Eye (tissue), 1 donor: Measurements from ENCODE around the gene RDH16.
"Not testable (repeated sequence)": the region's sequence is repeated elsewhere in the genome, so short reads cannot be mapped to it uniquely, and the experiment has no call there.

Experiments used
- DNase-seq: peaks from one replicate; pipeline ENCODE4 v3.0.0-alpha.2; 2015

The RDH16 gene

GRCh38 chr12:56988207-56988739 lies 30.9 kb upstream of the RDH16 start:
- DNase-seq: no peak

DNA sequence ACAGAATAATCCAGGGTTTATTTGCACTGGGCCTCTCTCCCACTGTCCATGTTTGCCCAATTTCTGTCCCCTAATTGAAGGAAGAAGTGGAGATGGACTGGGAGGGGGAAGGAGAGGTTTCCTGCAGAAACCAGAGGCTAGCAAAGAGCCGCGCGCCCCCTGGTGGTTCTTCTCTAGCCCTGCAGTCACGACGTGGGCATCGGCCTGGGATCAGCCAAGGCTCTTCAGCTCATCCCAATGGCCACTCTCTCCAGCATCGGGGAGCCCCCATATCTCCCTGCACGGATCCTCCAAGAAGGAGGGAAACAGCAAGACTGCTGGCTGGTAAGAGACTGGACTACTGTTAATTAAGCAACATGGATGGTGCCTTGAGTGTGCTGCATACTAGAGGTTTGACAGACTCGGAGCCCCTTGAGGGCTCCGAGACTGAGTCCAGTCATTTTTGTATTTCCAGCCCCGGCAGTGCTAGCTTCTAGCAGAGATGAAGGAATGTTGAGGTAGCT lies 30.2 kb upstream of the RDH16 start:
- peak; percentile 92 for DNase-seq

- no peak for DNase-seq
These were observed 29.6 kb upstream of the RDH16 start for GRCh38 chr12:56987011-56987410.

- not testable (repeated sequence) for DNase-seq
These were observed 28.3 kb upstream of the RDH16 start for GRCh38 chr12:56985714-56986113.

DNA sequence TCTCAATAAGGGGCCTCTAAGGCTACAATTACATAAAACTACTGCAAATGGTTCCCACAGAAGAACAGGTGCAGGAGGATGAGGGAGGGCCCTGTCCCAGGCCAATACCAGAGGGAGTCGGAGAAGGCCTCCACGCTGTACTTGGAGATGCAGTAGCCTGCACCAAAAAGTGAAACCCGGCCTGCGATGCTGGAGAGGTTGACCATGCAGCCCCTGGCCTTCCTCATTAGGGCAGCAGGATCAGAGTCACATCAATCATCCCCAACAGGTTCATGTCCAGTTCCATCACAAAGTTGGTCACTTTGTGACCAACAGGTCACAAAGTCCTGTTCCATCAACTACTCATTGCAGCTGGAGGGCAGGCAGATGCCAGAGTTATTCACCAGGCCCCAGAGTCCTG lies 26.0 kb upstream of the RDH16 start:
- no peak for DNase-seq

DNA sequence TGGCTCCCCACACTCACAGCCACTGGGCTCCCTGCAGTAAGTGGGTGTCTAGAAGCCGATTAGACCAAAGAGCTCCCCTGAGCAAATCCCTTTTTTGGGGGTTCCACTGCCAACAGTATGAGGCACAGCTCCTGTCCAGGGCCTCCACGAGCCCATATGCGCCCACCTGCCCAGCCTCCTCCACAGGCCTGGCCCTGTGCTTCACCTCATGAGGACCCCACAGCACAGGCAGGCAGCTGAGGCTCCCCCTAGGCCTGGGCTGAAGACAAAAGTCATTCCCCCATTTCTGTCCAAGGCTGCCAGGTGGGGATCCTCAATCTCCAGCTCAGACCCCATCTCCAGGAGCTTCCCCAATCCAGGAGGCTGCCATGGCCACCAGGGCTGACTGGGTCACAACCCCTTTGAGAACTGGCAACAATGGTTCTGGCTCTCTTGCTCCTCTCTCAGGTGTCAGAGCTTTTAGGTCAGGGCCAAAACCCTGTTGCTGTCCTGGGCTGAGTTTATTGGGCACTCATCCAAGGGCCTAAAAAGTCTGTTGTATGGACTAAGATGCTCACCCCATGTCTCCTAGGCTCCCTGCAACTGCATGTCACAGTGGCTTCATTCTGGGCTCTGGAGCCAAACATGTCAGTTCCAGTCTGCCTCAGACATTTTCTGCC lies 25.3 kb upstream of the RDH16 start:
- DNase-seq: not testable (repeated sequence)

DNA sequence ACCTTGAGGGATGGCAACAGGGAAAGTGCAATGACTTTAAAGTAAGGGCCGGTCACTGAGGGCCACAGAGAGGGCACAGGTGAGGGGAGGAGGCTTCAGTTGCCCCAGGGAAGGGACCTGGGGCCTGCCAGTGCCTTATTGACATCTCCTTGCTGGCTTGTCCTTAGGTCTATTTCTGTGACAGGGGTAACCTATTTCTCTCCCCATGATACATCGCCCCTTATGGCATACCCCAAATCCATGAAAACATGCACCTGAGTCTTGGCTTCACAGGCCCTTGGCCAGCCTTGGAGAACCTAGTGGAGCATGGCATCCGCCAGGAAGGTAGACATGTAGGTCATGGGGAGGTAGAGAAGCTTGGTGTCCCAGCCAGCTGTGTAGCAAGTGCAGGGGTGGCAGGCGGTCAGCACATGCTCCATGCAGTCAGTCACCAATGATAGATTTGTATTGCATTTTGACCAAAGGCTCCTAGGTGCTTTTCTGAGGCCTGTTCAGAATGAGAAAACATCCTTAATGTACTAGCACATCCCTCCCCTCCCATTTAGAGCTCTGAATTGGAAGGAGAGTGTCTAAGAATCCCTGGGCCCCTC lies 23.6 kb upstream of the RDH16 start:
- no peak for DNase-seq

- DNase-seq: no peak
These were observed 22.9 kb upstream of the RDH16 start for GRCh38 chr12:56980268-56980667.

DNA sequence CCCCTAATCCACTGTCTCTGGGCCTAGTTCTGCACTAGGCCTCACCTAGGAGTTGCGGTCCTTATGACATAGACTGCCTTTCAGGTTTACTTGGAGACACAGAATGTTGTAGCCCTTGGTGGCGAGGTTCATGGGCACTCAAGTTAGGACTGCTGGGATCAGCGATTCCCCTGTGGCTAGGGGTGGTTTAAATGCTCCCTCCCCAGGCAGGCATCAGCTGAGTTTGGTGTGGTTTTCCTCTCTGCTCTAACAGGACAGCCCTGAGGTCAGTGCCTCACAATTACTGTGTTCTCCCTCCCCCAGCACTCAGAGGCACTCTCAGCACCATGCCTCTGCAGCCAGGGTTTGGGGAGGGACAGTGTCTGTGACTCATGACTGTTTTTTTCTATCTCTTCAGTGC lies 22.2 kb upstream of the RDH16 start:
- no peak for DNase-seq

DNA sequence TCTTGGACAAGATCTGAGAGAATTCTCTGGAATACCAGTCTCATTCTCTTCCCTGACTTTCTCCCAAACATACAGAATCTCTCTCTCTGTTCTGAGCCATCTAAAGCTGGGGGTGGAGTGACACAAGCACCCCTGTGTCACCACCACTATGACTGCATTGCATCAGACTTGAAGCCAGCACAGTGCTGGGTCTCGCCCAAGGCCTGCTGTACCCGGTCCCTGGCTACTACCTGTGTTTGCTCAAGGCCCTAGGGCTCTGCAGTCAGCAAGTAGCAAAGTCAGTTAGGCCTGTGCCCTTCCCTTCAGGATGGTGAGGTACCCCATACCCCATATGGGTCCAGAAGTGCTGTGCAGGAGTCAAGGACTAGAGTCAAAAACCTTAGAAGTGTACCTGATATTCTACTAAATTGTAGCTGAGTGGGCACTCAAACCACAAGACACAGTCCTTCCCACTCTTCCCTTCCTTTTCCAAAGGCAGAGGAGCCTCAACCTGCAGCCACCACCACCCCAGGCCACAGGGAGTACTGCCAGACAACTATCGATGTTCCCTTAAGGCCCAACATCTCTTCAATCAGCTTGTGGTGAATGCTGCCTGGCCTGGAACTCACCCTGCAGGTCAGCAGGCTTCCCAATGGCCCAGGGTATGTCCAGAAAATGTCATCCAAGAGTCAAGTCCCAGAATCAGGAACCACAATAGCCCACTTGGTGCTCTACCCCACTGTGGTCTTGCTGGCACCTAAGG lies 21.2 kb upstream of the RDH16 start:
- DNase-seq: no peak

DNA sequence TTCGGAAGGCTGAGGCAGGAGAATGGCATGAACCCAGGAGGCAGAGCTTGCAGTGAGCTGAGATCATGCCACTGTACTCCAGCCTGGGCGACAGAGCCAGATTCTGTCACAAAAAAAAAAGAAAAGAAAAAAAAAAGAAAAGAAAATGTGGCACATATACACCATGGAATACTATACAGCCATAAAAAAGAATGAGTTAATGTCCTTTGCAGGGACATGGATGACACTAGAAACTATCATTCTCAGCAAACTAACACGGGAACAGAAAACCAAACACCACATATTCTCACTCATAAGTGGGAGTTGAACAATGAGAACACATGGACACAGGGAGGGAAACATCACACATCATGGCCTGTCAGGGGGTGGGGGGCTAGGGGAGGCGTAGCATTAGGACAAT lies 20.0 kb upstream of the RDH16 start:
- not testable (repeated sequence) for DNase-seq

DNA sequence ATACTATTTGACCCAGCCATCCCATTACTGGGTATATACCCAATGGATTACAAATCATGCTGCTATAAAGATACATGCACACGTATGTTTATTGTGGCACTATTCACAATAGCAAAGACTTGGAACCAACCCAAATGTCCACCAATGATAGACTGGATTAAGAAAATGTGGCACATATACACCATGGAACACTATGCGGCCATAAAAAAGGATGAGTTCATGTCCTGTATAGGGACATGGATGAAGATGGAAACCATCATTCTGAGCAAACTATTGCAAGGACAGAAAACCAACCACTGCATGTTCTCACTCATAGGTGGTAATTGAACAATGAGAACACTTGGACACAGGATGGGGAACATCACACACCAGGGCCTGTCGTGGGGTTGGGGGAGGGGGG lies 16.8 kb upstream of the RDH16 start:
- not testable (repeated sequence) for DNase-seq

- not testable (repeated sequence) for DNase-seq
These were observed 11.5 kb upstream of the RDH16 start for GRCh38 chr12:56968910-56969309.

GRCh38 chr12:56965997-56966642 lies 8.7 kb upstream of the RDH16 start:
- not testable (repeated sequence) for DNase-seq

GRCh38 chr12:56965124-56965523 lies 7.7 kb upstream of the RDH16 start:
- not testable (repeated sequence) for DNase-seq

DNA sequence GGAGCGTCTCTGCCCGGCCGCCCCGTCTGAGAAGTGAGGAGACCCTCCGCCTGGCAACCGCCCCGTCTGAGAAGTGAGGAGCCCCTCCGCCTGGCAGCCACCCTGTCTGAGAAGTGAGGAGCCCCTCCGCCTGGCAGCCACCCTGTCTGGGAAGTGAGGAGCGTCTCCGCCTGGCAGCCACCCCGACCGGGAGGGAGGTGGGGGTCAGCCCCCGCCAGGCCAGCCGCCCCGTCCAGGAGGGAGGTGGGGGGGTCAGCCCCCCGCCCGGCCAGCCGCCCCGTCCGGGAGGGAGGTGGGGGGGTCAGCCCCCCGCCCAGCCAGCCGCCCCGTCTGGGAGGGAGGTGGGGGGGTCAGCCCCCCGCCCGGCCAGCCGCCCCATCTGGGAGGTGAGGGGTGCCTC lies 6.1 kb upstream of the RDH16 start:
- DNase-seq: not testable (repeated sequence)

GRCh38 chr12:56962247-56962646 lies 4.8 kb upstream of the RDH16 start:
- DNase-seq: not testable (repeated sequence)

DNA sequence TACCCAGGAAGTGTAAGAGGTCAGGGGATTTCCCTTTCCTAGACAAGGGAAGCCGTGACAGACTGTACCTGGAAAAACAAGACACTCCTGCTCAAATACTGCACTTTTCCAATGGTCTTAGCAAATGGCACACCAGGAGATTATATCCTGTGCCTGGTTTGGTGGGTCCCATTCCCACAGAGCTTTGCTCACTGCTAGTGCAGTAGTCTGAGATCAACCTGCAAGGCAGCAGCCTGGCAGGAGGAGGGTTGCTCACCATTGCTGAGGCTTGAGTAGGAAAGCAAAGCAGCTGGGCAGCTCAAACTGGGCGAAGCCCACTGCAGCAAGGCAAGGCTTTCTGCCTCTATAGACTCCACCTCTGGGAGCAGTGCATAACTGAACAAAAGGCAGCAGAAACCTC lies 1.0 kb upstream of the RDH16 start:
- no peak for DNase-seq

GRCh38 chr12:56955631-56956256 lies 1.7 kb downstream of the RDH16 start:
- DNase-seq: no peak

DNA sequence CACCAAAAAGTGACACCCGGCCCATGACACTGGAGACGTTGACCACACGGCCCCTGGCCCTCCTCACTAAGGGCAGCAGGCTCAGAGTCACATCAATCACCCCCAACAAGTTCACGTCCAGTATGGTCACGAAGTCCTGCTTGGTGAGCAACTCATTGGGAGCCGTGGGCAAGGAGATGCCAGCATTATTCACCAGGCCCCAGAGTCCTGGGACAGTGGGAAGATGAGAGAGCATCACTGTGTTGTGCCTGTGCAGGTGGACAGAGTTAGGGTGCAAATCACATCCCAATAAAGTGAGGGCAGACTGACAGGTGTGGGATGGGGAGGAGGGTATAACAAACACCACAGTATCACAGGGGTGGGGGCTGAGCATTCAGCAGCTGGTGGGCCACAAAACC lies 2.5 kb downstream of the RDH16 start:
- DNase-seq: no peak

DNA sequence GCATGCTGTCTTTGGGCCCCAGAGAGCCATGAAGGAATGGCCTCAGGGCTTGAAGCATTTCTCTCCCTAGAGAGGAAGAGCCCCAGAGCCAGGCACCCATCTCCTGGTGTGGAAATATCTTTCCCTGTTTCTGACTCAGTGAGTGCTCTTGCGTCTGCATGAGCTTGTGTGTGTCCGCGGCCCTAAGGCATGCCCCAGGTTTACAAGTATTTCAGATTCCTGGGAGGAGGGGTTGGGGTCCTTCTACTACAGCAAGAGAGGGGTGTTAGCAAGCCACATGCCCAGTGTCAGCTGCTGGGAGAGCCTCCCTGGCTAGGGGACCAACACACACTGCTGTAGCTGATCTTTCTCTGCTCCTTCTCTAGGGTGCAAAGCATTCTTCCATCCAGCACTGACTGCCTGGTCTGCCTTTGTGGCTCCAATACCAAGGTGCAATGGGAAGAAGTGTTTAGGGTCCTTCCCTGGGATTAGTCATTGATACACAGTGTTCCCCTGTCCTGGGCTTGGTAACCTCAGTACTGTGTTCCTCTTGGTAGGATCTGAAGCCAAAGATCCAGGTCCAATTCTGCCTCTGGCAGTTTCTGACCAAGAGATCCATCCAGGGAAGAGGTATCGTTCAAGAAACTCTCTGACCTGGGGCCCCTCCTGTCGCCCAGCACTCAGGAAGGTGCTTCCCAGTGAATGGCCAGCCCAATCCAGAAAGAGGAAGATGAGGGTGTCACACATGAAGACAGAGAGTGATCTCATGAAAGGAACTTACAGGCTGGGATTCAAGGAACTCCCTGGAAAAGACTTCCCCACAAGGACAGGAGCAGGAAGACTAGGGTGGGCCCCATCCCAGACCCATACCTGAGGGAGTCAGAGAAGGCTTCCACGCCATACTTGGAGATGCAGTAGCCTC lies 3.1 kb downstream of the RDH16 start:
- DNase-seq: no peak

- DNase-seq: no peak
These were observed 4.1 kb downstream of the RDH16 start for GRCh38 chr12:56953314-56953713.
